Endothelial cell (in vitro differentiated cells): ENCODE measurements around the gene ETV3. TPM values are rescaled to one million over a fixed set of nuclear protein-coding genes. Genes with fewer than 3 reads are reported as not detected.

ENCODE experiments used
- DNase-seq: peaks from one replicate; pipeline ENCODE4 v3.0.0; 2021; ENCODE audit warnings: low spot score
- H3K27ac Mint-ChIP-seq: one replicate; pipeline ENCODE4 v1.8.0; 2021; ENCODE audit warnings: mixed read lengths, inconsistent platforms; ENCODE audit not compliant: unreplicated experiment
- H3K27me3 Mint-ChIP-seq: one replicate; pipeline ENCODE4 v1.8.0; 2021; ENCODE audit warnings: mild to moderate bottlenecking, moderate library complexity, mixed read lengths, inconsistent platforms; ENCODE audit not compliant: unreplicated experiment
- H3K36me3 Mint-ChIP-seq: one replicate; pipeline ENCODE4 v1.8.0; 2021; ENCODE audit warnings: mild to moderate bottlenecking, low read depth, mixed read lengths, inconsistent platforms; ENCODE audit not compliant: unreplicated experiment
- H3K4me1 Mint-ChIP-seq: one replicate; pipeline ENCODE4 v1.8.0; 2021; ENCODE audit warnings: mild to moderate bottlenecking, mixed read lengths, inconsistent platforms; ENCODE audit not compliant: unreplicated experiment
- H3K4me3 Mint-ChIP-seq: one replicate; pipeline ENCODE4 v1.8.0; 2021; ENCODE audit warnings: mild to moderate bottlenecking, mixed read lengths, inconsistent platforms; ENCODE audit not compliant: unreplicated experiment
- H3K9me3 Mint-ChIP-seq: one replicate; pipeline ENCODE4 v1.8.0; 2021; ENCODE audit warnings: mixed read lengths, inconsistent platforms; ENCODE audit not compliant: unreplicated experiment
- CTCF ChIP-seq: fragments of 200-600 bp; sonication (generic); IDR thresholded peaks from one replicate; pipeline ENCODE4 v1.5.0; 2021; ENCODE audit warnings: antibody characterized with exemption; ENCODE audit not compliant: unreplicated experiment
- total RNA-seq: library from RNA; stranded (reverse); fragmentation: NEBNext Ultra II Directional; extraction: Animal tissue kit (Norgen Biotek cat#: 25700); gene quantifications from one replicate; pipeline ENCODE4 v1.2.1, GENCODE V29; 2021; ENCODE audit not compliant: unreplicated experiment

Gene ETV3
- total RNA-seq, 1 donor from 2014 or later: 52.3 TPM

- Mint-ChIP-seq H3K4me3 (no peak overlapping the region), H3K36me3 (no peaks in the 10 kb centered on the region), H3K27ac (peak overlapping the region; percentile 52), H3K9me3 (no peaks in the 10 kb centered on the region), H3K27me3 (peaks cover 3% of the 10 kb centered on the region), H3K4me1 (no peaks in the 10 kb centered on the region)
- no peak for TF ChIP-seq CTCF
- DNase-seq: no peak
Measured at GRCh38 chr1:157092831-157093230, 45.4 kb downstream of the ETV3 start.

- no peak overlapping the region for H3K27ac Mint-ChIP-seq
- H3K27me3 Mint-ChIP-seq: peaks cover 3% of the 10 kb centered on the region
- DNase-seq: no peak
- no peak for TF ChIP-seq CTCF
- no peaks in the 10 kb centered on the region for H3K36me3 Mint-ChIP-seq
- H3K4me3 Mint-ChIP-seq: no peak overlapping the region
- no peaks in the 10 kb centered on the region for H3K9me3 Mint-ChIP-seq
- H3K4me1 Mint-ChIP-seq: no peaks in the 10 kb centered on the region
Measured at GRCh38 chr1:157091668-157092273, 46.4 kb downstream of the ETV3 start.

- peaks cover 3% of the 10 kb centered on the region for H3K27me3 Mint-ChIP-seq
- no peaks in the 10 kb centered on the region for H3K4me1 Mint-ChIP-seq
- no peaks in the 10 kb centered on the region for H3K9me3 Mint-ChIP-seq
- no peak overlapping the region for H3K4me3 Mint-ChIP-seq
- H3K36me3 Mint-ChIP-seq: no peaks in the 10 kb centered on the region
- H3K27ac Mint-ChIP-seq: no peak overlapping the region
- DNase-seq: no peak
- TF ChIP-seq CTCF: no peak
Measured at GRCh38 chr1:157091186-157091585, 47.0 kb downstream of the ETV3 start.

- Mint-ChIP-seq H3K36me3 (no peaks in the 10 kb centered on the region), H3K9me3 (no peaks in the 10 kb centered on the region), H3K27me3 (peaks cover 3% of the 10 kb centered on the region), H3K4me3 (no peak overlapping the region), H3K4me1 (no peaks in the 10 kb centered on the region), H3K27ac (no peak overlapping the region)
- no peak for DNase-seq
- no peak for TF ChIP-seq CTCF
Measured at GRCh38 chr1:157090771-157091170, 47.4 kb downstream of the ETV3 start.

GRCh38 chr1:157090196-157090647, 48.0 kb downstream of the ETV3 start:
- no peak overlapping the region for H3K27ac Mint-ChIP-seq
- no peaks in the 10 kb centered on the region for H3K9me3 Mint-ChIP-seq
- no peak overlapping the region for H3K4me3 Mint-ChIP-seq

More at GRCh38 chr1:157090196-157090647, 48.0 kb downstream of the ETV3 start:
- no peaks in the 10 kb centered on the region for H3K4me1 Mint-ChIP-seq
- peak; percentile 95 for TF ChIP-seq CTCF
- peaks cover 3% of the 10 kb centered on the region for H3K27me3 Mint-ChIP-seq
- H3K36me3 Mint-ChIP-seq: no peaks in the 10 kb centered on the region
- peak; percentile 90 for DNase-seq
